CD4-positive, alpha-beta T cell treated with Interleukin-4 for 4 hours (primary cell): ENCODE measurements around the gene TRAPPC2L.

Experiments used
- DNase-seq: peaks from one replicate; pipeline ENCODE4 v3.0.0-alpha.2; 2020

Gene TRAPPC2L

GRCh38 chr16:88911136-88911945 is 54.4 kb downstream of the TRAPPC2L start:
- no peak for DNase-seq

GRCh38 chr16:88911946-88912310 is 55.0 kb downstream of the TRAPPC2L start:
- no peak for DNase-seq
